GM18867 (cell line): Measurements from ENCODE around the gene GRXCR2.
A peak's percentile ranks its signal among the peaks of the same experiment; 100 is the strongest.
"Not testable (repeated sequence)": the region's sequence is repeated elsewhere in the genome, so short reads cannot be mapped to it uniquely, and the experiment has no call there.

Source experiments
- ATAC-seq: cut with Tn5 transposase; IDR thresholded peaks from one replicate; pipeline ENCODE4 v1.9.1; 2021; ENCODE audit warnings: mild to moderate bottlenecking, moderate library complexity; ENCODE audit not compliant: unreplicated experiment

The GRXCR2 gene

DNA sequence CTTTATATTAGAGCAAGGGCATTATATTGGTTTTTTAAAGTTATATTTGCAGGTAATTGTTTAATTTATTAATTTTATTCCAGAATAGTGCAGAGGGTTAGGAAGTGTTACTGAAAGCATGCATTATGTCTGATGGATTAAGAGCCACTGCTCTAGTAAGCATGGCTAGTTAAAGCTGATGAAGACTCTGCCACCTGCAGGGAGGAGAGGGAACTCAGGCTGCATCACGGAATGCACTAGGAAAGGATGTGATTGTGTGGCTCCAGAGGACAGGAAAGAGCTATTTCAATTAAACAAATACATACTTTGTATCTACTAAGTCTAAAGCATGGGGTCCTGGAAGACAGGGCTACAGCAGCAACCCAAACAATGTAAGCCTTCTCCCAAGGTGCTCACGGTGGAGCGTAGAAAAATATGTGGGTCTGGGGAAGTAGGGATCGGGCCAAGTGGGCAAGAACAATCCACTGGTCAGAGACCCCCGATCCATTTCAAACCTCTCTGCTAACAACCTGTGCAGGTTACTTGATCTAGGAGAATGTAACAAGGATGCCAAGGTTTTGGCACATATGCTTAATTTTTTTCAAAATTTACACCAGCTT, 15.3 kb upstream of the GRXCR2 start:
- ATAC-seq: peak; percentile 55

- no peak for ATAC-seq
Observed at GRCh38 chr5:145887217-145887616, 14.4 kb upstream of the GRXCR2 start.

DNA sequence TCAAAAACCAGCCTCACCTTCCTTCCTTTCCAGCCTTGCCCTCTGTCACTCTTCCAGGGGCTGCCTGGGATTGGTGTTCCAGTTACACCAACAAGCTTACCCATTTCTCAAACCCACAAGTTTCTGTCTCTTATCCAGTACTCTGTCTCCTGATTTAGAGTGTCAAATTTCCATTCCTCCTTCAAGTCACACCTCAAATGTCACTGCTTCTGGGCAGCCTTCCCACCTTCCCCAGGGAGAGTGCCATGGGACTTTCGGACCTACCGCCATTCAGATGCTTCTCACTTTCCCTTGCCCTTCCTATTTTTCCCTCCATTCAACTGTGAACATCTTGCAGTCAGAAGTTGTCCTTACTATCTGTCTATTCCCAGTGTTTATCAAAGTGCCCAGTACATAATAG, 2.0 kb upstream of the GRXCR2 start:
- ATAC-seq: no peak

- ATAC-seq: no peak
Observed at GRCh38 chr5:145872486-145872885, 328 bp downstream of the GRXCR2 start.

DNA sequence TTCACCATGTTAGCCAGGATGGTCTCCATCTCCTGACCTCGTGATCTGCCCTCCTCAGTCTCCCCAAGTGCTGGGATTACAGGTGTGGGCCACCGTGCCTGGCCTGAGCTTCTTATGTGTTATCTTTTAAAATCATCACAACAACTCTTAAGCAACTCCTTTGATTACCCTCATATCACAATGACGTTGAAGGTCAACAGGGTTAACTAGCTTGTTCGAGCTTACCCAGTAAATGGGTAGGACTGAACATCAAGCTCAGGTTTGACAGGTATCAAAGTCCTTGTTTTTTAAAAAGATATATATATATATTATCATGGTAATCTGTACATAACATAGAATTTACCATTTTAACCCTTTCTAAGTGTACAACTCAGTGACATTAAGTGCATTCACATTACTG, 3.1 kb downstream of the GRXCR2 start:
- ATAC-seq: no peak

DNA sequence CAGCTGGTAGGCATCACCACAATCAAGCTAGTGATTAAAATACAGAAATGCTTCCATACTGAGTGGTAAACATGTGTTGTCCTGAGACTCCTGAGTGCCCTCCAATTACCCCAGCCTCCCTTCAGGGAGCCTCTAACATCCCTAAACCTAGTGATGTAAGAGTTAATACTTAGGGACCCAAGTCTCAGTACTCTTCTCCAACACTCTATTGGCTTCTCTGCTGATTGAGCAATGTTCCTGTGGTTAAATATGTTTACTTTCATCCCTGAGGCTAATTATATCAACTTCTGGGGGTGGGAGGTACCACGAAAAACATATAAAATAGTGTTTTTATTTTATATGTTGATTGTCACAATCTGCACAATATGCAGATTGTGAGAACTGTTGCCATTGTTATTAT, 5.0 kb downstream of the GRXCR2 start:
- ATAC-seq: no peak

DNA sequence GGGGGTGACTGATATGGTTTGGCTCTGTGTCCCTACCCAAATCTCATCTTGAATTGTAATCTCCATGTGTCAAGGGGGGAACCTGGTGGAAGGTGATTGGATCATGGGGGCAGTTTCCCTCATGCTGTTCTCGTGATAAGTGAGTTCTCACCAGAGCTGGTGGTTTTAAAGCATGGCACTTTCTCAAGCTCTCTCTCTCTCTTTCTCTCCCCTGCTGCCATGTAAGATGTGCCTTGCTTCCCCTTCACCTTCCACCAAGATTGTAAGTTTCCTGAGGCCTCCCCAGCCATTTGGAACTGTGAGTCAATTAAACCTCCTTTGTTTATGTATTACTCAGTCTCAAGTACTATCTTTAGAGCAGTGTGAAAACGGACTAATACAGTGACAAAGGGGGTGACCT, 8.4 kb downstream of the GRXCR2 start:
- ATAC-seq: not testable (repeated sequence)

- no peak for ATAC-seq
Observed at GRCh38 chr5:145863003-145863402, 9.8 kb downstream of the GRXCR2 start.

DNA sequence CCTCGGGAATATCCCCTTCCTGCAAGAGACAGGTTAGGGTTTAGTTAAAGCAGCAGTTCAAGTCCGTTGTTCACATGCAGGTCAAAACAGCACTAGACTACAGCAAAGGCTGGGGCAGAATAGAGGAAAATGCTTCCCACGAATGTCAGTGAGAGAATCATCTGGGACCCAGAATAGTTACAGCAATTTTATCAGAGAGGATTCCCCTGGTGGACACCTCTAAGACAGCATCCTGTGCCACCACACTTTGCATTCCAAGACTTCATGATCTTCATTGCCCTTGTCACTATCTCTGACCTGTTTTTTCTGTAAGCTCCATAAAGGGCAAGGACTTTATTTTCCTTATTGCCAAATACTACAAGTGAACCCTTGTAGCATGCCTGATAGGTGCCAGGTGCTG, 12.9 kb downstream of the GRXCR2 start:
- no peak for ATAC-seq

DNA sequence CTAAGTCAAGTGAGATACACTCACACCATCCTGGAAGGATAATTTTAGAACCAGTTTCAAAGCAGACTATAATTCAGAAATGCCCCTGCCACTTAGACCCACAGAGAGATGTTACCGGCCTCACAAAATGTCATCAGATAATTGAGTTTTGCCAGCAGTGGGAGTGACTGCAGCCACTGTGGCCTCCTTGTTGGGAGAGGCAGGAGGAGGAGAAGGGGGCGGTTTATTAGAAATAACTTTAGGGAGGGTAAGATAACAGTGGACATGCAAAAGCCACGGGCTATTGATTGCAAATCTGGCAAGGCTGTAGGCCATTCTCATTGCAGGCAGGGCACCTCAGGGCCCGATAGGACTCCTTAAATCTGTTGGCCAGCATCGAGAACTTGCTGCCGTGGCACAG, 13.4 kb downstream of the GRXCR2 start:
- ATAC-seq: no peak

- ATAC-seq: no peak
Observed at GRCh38 chr5:145858959-145859358, 13.9 kb downstream of the GRXCR2 start.

DNA sequence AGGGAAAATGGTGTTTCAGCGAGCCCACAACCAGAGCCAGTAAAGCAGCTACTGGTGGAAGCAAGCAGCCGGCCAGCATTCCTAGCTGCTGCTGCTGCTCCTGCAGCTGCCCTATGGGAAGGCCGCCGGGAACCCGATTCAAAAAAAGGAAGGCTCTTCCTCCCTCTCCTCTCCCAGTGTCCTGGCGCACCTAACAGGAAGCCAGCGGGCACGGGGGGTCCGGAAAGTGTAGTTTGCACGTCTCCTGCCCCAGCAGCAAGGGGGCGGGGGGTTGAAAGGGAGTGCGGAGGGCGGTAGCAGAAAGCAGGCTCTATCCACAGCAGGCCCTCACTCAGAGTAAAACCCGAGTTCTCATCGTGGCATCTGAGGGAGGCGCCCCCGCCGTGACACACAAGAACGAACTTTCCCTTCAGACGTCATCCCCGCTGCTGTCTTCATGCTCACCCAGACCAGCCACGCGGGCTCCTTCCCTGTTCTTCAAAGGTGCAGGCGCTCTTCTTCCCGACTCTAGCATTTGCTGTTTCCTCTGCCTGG, 16.5 kb downstream of the GRXCR2 start:
- ATAC-seq: no peak

- no peak for ATAC-seq
Observed at GRCh38 chr5:145855763-145856267, 17.0 kb downstream of the GRXCR2 start.

DNA sequence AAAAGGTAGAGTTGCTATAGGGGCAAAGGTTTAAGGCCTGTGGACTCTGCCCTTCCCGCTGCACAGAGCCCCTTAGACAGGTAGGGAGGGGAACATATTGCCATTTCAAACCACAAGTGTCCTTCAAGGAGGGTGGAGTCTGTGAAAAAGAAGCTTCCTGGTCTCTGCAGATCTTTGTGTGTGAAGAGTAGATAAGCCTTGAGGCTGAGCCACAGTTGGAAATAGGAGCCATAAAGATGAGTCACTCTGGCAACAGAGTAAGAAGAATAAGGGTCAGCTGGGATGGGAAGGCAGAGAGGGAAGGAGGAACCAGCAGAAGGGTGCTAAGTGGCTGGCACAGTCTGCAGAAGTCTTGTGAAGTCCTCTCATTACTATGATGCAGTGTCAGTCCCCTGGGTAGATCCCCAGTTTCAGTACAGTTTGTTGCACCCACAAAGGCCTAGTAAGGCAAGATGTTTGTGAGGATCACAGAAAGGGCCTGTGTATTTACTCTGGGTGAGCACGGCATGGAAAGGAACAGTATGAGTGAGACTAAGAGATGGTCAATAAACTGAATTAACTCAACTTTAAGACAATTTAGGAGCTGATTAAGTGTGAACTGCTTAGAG, 18.1 kb downstream of the GRXCR2 start:
- no peak for ATAC-seq

GRCh38 chr5:145853781-145854376, 18.9 kb downstream of the GRXCR2 start:
- no peak for ATAC-seq

- no peak for ATAC-seq
Observed at GRCh38 chr5:145852990-145853389, 19.8 kb downstream of the GRXCR2 start.

GRCh38 chr5:145848854-145849253, 24.0 kb downstream of the GRXCR2 start:
- ATAC-seq: no peak

DNA sequence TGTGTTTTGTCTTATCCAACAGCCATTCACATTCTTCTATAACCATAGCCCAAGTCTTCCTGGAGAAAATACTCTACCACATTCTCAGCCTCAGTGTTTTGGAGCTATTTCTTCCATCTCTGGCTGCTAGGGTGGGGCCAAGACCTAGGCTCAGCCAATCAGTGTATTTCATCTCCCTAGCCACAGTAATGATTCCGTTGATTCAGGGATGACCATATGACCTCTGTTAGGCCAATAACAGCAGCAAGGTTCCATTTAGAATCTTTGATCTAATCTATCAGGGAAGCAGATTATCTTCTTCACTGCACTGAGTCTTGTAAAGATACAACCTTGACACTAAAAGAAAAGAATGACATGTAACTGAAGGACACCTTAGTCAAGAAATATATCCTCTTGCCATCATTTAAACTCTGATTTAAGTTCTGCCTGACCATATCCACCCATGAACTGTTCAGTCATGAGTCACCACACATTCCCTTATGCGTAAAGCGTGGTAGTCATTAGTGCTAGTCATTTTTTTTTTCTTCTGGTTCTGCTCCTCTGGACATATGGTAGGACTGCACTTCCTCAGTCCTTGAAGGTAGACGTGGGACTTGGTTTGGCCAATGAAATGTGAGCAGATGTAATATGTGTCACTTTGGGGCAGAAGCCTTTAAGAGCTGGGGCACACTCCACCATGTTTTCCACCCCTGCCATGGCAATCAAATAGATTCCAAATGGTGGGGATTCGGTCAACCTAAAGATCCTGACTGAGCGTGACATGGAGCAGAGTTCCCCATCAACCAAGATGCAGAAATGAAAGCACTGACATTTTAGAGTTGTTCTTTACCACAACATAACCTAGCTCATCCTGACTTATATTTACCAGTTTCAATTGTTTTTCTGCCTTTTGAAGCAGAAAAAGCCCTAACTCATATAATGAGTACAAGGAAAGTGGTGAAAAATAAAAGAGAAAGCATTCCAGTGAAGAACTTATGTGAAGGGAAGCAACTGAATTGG, 25.0 kb downstream of the GRXCR2 start:
- no peak for ATAC-seq

GRCh38 chr5:145846081-145846480, 26.7 kb downstream of the GRXCR2 start:
- ATAC-seq: no peak

GRCh38 chr5:145841299-145841698, 31.5 kb downstream of the GRXCR2 start:
- ATAC-seq: no peak
